ENCODE data around the gene ERGIC1.

ERGIC1 gene

GRCh38 chr5:172951371-172952033, 117.5 kb downstream of the ERGIC1 start:
- no peak for DNase-seq

- DNase-seq, result no peak
Measured at GRCh38 chr5:172952034-172952511, 118.0 kb downstream of the ERGIC1 start.

GRCh38 chr5:172953776-172954675, 120.0 kb downstream of the ERGIC1 start:
- DNase-seq, result no peak

GRCh38 chr5:172954751-172955159, 120.7 kb downstream of the ERGIC1 start:
- DNase-seq, result no peak

GRCh38 chr5:172956228-172956627, 122.2 kb downstream of the ERGIC1 start:
- no peak for DNase-seq

- no peak for DNase-seq
Measured at GRCh38 chr5:172956936-172957335, 122.9 kb downstream of the ERGIC1 start.

- no peak for DNase-seq
Measured at GRCh38 chr5:172957458-172957857, 123.4 kb downstream of the ERGIC1 start.

- DNase-seq, result peak; percentile 44
Measured at GRCh38 chr5:172958331-172959046, 124.4 kb downstream of the ERGIC1 start.

- no peak for DNase-seq
Measured at GRCh38 chr5:172959824-172960799, 126.1 kb downstream of the ERGIC1 start.

GRCh38 chr5:172969921-172970320, 135.9 kb downstream of the ERGIC1 start:
- DNase-seq, result no peak

- no peak for DNase-seq
Measured at GRCh38 chr5:172971482-172971881, 137.4 kb downstream of the ERGIC1 start.

GRCh38 chr5:172972552-172972951, 138.5 kb downstream of the ERGIC1 start:
- no peak for DNase-seq

- DNase-seq, result no peak
Measured at GRCh38 chr5:172973127-172973916, 139.3 kb downstream of the ERGIC1 start.

- no peak for DNase-seq
Measured at GRCh38 chr5:172973931-172974330, 139.9 kb downstream of the ERGIC1 start.

- no peak for DNase-seq
Measured at GRCh38 chr5:172975289-172975688, 141.2 kb downstream of the ERGIC1 start.

GRCh38 chr5:172979778-172980177, 145.7 kb downstream of the ERGIC1 start:
- DNase-seq, result peak; percentile 19

GRCh38 chr5:172981931-172982330, 147.9 kb downstream of the ERGIC1 start:
- DNase-seq, result no peak

- DNase-seq, result peak; percentile 91
Measured at GRCh38 chr5:172983542-172984243, 149.6 kb downstream of the ERGIC1 start, which contains the start of gene ATP6V0E1. ATP6V0E1 (plus strand) TSS chr5:172983771; CDS start chr5:172983861, 90 bp downstream.

GRCh38 chr5:172984244-172984953, 150.3 kb downstream of the ERGIC1 start:
- peak; percentile 48 for DNase-seq

- no peak for DNase-seq
Measured at GRCh38 chr5:172985596-172985995, 151.5 kb downstream of the ERGIC1 start.

All from T1000 (cell line).